ENCODE results near the gene C9orf85.

DNA sequence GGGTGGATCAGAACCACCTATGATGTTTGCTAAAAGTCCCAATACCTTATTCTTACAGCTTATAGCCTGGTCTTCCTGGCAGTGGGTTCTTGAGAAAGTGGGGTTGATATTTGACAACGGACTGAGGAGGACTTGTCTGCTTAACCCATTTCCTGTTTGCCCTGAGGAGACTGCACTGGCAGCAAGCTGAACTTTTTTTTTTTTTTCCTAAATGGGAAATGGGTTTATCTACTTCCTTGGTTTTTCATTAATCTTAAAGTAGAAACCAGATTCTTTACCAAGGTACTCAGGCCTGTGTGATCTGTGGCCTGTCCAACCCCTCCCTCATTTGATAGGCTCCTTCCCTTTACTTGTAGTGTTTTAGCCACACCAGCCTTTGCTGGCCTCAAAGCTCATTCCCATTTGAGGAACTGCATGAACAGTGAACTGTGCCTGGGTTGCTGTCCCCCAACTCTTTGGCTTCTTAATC lies 101.9 kb downstream of the C9orf85 start:
- TF ChIP-seq, protein P1, sequence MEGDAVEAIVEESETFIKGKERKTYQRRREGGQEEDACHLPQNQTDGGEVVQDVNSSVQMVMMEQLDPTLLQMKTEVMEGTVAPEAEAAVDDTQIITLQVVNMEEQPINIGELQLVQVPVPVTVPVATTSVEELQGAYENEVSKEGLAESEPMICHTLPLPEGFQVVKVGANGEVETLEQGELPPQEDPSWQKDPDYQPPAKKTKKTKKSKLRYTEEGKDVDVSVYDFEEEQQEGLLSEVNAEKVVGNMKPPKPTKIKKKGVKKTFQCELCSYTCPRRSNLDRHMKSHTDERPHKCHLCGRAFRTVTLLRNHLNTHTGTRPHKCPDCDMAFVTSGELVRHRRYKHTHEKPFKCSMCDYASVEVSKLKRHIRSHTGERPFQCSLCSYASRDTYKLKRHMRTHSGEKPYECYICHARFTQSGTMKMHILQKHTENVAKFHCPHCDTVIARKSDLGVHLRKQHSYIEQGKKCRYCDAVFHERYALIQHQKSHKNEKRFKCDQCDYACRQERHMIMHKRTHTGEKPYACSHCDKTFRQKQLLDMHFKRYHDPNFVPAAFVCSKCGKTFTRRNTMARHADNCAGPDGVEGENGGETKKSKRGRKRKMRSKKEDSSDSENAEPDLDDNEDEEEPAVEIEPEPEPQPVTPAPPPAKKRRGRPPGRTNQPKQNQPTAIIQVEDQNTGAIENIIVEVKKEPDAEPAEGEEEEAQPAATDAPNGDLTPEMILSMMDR (IDR thresholded peaks at IDR 0.05): no peak
- TF ChIP-seq POLR2A (IDR thresholded peaks at IDR 0.05): no peak

Data from adrenal gland (tissue), 5 donors.